HL-60/S4 treated with phorbol 12-myristate 13-acetate at 8.2 ng/mL for 4 days and 3 days (cell line): ENCODE measurements around the gene CFAP65.

Experiments
- in situ Hi-C: fragments of 300-500 bp; cut with MboI; formaldehyde crosslinking; loops from 2 replicates; pipeline ENCODE4 v1.15.0; 2022; ENCODE audit warnings: low sequenced_read_pairs

CFAP65 gene

DNA sequence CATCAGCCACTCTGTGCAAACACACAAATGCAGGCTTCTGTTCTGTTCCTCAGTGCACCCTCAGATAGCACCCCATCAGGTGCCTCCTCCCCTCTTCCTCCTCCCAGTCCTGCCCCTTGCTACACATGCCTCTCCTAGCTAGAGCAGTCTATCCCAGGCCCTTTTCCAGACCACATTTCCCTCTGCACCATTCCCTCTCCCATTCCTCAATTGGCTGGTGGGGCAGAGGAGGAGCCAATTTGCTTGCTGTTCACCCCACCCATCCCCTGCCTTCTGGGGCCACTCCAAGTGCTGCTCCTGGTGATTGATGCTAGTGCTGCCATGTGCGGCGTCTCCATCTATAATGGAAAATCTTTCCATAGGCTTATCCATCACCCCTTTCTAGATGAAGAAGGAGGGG, 5.4 kb downstream of the CFAP65 start:
- in situ Hi-C loops, result loop anchor here (25.0 kb wide), 1 partner anchor 276 kb away; the partner anchor contains the start of gene PTPRN

DNA sequence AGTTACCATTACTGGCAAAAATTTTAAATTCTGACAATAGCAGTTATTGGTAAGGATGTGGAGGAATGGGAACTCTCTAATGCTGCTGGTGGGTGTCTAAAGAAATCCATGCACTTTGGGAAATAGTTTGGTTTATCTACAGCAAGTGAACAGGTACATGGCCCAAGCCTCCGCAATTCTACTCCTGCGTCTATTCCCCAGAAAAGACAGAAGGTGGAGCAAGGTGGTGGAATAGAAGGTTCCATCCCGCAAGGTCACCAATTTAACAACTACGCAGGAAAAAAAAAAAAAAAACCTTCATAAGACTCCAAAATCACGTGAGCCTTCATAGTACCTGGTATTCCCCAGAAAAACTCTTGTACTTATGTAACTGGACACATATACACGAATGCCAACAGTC, 6.5 kb downstream of the CFAP65 start:
- in situ Hi-C loops, result loop anchor here (25.0 kb wide), 1 partner anchor 277 kb away; the partner anchor contains the start of gene PTPRN

DNA sequence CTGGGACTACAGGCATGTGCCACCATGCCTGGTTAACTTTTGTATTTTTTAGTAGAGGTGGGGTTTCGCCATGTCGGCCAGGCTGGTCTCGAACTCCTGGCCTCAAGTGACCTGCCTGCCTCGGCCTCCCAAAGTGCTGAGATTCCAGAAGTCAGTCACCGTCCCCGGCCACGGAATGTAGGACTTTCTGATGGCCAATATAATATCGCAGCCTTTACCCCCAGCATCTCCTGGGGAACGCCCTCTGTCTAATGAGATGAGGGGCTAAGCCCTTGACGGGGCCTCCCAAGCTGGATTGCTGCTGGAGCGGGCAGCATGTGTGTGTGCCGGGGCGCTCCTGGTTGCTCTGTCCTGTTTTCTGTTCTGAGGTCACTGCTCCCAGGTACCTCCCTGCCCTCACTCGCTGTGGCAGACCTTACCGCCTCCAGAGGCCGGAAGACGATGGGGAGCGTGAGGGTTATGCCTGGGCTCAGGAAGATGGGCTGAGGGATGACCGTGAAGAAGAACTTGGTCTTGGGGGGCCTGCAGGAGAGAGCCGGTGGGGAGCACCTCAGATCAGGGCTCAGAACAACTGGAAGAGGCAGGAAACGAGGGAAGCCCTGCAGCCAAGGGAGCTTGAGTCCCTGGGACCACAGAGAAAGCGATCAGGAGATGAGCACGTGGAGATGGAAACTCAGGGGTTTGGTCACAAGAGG, 9.1 kb downstream of the CFAP65 start:
- in situ Hi-C loops, result loop anchor here (25.0 kb wide), 1 partner anchor 280 kb away; the partner anchor contains the start of gene PTPRN

DNA sequence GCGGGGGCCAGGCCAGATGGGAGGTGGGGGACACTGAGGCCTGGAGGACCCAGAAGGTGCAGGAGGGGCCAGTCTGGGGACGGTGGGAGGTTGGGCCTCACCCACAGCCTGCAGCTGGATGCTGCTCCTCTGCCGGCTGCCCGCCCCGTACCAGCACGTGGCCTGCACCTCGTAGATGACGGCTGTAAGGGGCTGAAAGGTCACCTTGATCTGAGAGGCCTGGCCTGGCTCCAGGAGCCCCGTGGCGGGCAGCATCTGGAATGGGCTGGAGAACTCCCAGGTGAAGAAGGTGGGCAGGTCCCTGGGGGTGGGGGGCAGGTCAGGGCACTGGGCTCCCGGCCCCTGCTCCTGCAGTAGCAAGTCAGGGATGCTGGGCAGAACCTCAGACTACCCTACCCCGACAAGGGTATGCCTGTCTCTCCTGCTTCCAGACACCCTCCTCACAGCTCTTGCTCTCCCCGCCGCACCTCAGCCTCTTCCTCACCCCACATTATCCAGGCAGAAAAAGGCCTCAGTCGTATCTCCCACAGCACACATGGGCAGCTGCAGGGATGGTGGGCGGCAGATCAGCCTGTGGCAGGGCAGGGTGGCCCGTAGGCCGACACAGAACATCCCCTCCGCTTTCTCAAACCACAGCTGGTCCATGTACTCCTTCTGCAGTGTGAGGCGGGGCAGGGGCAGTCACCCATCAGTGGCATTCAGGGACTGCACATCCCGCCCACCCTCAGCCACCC, 10.1 kb downstream of the CFAP65 start:
- in situ Hi-C loops, result loop anchor here (25.0 kb wide), 1 partner anchor 281 kb away; the partner anchor contains the start of gene PTPRN

DNA sequence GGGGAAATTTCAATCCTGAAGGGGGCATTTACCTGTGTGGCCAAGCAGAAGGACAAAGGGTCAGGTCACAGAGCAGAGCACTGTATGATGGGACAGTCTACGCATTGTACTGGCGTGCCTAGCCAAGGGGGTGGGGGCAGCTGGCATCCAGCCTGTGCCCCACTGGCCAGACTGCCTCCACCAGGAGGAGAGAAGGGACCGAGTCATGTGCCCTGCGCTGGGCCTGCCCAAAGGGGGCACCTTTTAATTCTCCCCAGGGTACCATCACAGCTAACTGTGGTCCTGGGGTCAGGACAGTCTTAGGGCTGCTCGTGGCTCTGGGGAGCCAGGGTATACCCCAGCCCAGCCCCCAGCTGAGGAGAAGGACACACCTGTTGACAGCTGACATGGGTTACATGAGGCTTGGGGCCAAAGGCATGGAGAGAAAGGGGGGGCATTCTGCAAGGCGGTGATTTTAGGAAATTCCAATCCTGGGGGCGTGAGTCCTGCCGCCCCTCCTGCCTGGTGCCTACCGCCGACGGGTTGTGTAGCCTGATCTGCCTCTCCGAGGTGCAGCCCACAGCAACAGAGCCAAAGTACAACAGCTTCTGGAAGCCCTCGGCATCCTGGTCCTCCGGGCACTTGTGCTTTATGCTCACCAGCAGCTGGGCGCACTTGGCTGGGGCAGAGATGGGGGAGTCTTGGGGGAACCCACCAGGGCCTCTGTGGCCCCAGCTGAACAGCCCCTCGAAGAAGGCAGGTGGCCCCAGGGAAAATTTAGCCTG, 11.0 kb downstream of the CFAP65 start:
- in situ Hi-C loops, result loop anchor here (25.0 kb wide), 1 partner anchor 282 kb away; the partner anchor contains the start of gene PTPRN

DNA sequence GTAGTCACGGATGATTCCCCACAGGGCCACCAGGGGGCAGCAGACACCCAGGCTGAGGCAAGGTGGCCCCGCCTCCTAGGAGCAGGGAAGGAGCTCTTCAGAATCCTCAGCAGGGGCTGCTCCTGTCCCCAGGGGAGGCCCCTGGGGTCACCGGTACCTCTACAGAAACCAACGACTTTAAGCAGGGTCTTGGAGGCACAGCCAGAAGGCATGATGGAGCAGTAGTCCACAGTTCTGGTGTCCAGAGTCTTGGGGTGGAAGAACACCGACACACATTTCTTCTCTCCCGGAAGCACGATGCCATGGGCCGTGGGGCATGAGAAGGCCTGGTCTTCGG, 11.5 kb downstream of the CFAP65 start:
- in situ Hi-C loops, result loop anchor here (25.0 kb wide), 1 partner anchor 283 kb away; the partner anchor contains the start of gene PTPRN

DNA sequence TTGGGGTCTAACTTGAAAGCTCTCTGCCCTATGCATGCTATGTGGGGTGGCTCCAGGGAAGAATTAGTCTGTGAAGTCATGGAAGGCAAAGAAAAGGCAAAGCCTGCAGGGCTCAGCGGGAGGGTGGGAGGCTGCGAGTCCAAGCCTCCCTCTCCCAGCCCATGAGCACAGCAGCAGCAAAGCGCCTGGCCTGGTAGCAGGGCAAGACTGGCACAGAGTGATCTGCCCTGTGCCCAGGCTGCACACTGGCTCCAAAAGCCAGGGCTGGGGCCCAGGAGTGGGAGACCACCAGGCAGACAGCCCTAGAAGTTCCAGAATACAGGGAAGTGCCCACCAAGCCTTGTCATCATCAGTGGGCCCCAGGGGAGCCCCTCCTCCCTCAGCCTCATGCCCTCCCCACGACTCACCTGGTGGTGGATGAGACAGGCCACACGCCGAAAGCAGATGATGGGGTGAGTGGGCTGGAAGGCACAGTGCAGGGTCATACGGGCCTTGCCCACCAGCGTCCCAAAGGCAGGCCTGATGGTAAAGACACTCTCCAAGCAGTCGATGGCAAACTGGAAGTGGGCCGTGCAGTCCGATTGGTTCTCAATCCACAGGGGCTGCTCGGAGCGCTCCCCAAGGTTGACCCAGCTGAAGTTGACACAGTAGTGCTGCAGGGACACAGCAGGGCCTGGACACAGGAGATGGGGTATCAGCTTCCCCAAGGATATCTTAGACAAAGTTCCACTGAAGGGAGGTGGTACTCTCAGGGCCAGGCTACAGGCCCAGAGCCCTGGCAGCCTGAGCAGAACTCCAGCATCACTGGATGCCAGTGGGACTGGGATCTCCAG, 12.1 kb downstream of the CFAP65 start:
- in situ Hi-C loops, result loop anchor here (25.0 kb wide), 1 partner anchor 283 kb away; the partner anchor contains the start of gene PTPRN

DNA sequence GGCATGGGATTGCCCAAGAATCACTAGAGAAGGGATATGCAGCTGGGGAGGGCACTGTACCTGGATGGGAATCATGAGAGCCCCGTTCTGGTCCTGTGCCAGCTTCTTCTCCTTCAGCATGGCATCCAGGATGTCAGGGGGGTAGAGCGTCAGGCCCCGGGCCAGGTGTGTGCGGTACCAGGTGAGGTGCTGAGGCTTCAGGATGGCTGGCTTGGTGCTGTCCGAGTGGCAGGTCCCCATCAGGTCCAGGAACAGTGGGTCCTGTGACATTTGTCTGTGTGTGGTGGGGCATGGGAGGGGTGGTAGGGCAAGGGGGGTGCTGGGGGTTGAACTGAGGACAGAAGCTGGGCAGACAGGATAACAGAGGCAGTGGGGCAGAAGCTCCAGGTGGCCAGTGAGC, 13.2 kb downstream of the CFAP65 start:
- in situ Hi-C loops, result loop anchor here (25.0 kb wide), 1 partner anchor 284 kb away; the partner anchor contains the start of gene PTPRN

DNA sequence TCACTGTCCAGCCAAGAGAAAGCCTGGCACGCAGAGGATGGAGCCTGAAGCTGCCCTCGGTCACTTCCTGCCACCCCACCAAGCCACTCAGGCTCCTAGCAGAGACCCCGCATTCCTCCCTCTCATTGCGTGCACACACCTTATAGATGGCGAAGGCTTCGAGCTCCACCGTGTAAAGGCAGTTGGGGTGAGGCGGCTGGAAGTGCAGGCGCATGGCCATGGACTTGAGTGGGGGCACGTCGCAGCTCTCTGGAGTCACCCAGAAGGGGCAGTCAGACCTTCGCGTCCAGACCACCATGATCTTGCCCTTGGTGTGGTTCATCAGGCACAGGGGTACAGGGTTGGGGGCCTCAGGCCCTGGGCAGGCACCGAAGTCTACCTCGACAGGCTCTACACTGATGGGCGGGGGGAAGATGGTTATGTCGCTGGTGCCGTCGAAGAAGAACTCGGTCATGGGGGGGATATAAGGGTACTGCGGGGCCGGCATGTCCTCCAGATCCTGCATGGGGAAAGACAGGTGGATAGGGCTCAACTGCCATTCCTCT, 13.7 kb downstream of the CFAP65 start:
- in situ Hi-C loops, result loop anchor here (25.0 kb wide), 1 partner anchor 285 kb away; the partner anchor contains the start of gene PTPRN

DNA sequence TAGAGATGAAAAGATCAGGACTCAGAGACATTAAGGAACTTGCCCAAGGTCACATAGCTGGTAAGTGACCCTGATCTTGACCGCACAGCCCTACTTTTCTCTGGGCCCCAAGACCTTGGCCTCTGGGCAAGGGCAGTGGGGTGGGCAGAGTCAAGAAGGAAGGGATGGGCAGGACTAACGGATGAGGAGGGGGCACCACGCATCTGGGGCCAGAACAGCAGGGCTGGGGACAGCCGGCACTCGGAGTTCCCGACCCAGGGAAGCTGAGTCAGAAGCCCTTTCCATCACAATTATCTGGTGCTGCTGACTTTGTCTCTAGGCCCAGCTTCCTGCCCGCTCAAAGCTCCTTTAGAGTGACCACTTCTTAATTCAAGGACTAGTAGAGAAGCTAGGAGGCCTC, 14.4 kb downstream of the CFAP65 start:
- in situ Hi-C loops, result loop anchor here (25.0 kb wide), 1 partner anchor 285 kb away; the partner anchor contains the start of gene PTPRN

DNA sequence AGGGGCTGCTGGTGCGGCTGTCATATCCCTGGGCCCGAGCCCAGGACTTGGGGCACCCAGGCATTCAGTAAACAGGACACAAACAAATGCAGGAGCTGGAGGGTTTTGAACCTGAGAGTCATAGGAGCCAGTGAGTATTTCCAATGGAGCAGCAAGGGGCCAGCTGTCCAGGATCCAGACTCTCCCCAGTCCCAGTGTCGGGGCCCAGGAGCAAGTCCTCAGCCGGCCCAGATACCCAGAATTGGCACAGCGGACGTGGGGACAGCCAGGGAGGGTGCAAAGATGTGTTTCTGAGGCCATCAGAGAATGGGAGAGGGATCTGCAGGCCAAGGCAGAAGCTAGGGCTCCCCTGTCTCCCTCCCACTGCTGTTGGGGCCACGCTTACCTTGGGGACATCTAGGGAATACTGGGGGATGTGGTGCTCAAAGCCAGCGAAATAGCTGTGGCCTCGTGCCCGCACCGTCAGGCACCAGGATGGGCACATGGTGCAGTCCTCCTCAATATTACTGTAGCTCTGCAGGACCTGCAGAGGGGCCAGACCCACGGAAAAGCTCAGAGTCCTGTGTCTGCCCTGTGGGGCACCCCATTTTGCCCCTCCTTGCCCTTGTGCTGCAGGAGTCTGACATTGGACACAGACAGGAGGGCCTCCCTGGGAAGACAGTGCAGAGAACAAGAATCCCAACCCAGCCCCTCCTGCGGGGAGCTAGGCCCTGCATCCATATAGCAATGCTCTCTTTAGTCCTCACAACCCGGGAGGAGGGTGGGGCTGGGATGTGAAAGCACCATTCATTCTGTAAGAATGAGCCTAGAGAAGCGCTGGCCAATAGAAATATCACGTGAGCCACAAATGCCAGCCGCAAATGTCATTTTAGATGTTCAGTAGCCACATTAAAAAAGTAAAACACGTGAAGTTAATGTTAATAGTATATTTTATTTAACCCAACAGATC, 15.4 kb downstream of the CFAP65 start:
- in situ Hi-C loops, result loop anchor here (25.0 kb wide), 1 partner anchor 286 kb away; the partner anchor contains the start of gene PTPRN

DNA sequence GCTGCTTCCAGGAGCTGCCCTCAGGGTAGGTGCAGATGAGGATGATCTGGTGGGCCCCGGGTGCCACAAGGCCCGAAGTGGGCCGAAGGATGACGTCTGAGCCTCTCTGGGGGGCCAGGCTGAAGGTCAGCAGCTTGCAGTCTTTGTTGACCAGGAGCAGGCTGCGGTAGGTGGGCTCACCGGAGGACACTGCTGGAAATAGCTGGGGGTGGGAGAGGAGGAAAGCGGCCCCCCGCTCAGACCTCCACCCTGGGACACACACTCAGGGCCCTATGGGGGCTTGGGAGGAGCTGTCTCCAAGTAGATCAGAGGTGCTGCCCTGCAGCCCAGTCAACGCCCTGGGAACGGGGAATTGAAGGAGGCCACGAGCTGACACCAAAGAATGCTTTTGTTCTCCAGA, 17.3 kb downstream of the CFAP65 start:
- in situ Hi-C loops, result no loop called here

DNA sequence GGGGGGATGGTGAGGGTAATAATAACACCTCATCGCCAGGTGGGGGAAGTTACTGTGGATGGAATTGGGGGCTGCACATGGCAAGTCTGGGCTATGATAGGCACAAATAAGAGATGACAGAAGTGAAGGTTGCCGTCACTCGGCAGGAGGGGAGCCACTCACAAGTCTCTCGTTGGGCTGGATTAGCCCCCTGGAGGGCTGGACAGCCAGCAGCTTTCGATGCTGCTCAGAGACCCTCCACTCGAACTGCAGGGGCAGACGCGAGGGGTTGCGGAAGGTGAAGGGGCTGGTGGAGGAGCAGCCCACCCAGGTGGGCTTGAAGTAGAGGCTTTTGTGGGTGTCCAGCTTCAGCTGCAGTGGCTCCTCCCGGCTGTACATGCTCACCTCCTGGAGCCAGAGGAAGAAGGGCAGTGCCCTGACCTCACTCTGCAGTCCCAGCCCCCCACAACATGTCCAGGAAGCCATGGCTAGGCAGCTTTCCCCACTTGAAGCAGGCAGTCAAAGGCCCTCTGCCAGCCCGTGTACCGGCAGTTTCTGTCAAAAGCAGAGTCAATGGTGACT, 18.2 kb downstream of the CFAP65 start:
- in situ Hi-C loops, result no loop called here

DNA sequence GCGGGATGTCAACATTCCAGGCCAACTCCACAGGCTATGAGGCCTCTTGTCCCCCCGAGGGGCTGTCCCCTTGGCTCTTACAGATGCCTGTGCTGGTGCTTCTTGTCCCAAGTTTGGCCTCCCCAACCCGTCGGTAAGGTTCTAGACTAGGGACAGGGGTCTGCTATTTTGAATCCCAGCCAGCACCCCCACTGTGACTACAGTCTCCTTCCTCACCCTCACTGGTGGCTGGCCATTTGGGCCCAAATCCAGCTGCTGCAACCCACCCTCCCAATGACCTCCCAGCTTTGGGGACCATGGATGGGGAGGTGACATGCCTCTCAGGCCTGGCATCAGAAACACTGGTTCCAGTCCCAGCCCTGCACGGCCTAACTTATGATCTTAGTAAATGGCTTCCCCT, 18.7 kb downstream of the CFAP65 start:
- in situ Hi-C loops, result no loop called here

DNA sequence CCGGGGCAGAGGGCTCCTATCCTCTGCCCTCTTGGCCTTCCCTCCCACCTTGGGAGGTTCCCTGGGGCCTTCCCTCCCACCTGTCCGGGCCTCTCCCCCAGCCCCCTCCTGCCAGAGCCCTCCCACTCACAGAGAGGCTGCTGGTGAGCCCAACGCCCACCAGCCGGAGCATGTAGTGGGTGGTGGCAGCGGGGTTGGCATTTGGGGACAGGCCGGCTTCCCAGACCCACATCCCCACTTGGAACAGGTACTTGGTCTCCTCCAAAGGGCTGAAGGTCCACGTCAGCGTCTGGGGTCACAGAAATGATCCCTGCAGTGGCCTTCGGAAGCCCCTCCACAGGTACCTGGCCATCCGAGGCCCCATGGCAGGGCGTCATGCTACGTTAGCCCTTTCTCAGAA, 19.3 kb downstream of the CFAP65 start:
- in situ Hi-C loops, result no loop called here

DNA sequence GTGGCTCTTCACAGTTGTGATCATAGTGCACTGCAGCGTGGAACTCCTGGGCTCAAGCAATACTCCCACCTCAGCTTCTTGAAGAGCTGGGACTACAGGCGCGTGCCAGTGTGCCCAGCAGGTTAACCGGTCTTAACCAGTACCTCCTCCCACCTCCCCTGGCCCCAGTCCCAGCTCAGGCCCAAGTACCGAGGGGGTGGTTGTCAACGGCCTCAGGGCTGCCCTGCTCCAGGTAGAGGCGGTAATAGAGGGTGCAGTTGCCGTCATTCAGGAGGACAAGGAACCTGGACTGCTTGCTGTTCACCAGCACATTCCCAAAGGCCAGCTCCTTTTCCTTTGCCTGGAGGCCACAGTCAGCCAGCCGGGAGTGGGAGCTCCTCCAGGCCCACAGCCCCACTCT, 19.7 kb downstream of the CFAP65 start:
- in situ Hi-C loops, result no loop called here

DNA sequence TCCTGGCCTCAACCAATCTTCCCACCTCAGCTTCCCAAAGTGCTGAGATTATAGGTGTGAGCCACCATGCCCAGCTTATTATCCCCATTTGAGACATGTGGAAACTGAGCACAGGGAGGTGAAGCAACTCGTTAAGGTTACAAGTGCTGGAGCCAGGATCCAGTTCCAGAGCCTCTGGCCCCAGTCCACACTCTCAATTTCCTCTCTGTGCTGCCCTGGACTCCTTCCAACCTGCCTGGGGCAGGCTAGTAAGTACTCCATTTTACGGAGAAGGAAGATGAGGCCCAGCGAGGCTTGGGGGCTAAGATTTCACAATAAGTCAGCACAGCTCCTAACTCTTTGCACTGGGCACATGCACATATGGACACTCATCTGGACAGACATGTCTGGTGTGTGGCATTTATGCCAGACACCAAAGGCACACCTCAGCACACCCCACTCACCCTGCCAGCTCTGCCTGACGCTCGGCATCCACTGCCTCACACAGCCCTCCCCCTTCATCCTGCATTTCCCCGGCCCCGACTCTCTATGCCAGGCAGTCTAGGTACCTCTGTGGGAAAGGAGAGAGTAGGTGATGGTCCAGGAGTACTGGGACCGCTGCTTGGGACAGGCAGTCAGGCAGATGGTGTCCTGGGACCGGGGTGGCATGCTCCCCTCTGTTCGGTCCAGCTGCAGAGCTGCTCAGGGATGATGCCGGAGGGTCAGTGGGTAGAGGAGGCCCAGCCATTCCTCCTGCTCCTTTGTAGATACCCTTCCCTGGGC, 20.5 kb downstream of the CFAP65 start:
- in situ Hi-C loops, result no loop called here

DNA sequence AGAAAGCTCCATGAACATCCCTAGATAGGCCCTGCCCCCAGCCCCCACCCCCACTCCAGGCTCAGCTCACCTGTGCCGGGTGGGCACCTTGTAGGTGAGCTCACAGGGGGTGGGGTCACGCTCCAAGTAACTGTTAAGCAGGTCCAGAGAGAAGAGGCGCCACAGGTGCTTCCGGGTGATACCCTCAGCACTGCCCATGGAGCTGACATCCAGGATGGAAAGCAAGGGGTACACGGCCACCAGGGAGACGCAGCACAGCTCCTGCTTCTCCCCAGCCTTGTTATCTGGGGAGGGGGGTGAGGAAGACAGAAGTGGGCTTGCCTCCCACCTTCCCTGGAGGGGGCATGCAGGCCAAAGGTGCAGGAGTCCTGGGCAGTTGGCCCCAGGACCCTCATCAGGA, 21.9 kb downstream of the CFAP65 start:
- in situ Hi-C loops, result no loop called here
